Neural cell (in vitro differentiated cells): ENCODE data around the gene FFAR4.

Experiments used
- EZH2 ChIP-seq: fragments of 200-600, 300-800 bp; shearing (Covaris generic), sonication (generic); IDR thresholded peaks from 2 replicates; pipeline ENCODE4 v1.6.1; 2014; ENCODE audit warnings: antibody characterized with exemption, low read length, borderline replicate concordance, mild to moderate bottlenecking; ENCODE audit not compliant: insufficient read depth, poor library complexity, severe bottlenecking
- POLR2AphosphoS5 ChIP-seq: IDR thresholded peaks from 2 replicates; pipeline ENCODE4 v1.6.1; 2012
- RAD21 ChIP-seq: fragments of 450-650 bp; conservative IDR thresholded peaks from 2 replicates; pipeline ENCODE4 v1.6.1; 2014; ENCODE audit warnings: antibody characterized with exemption, mild to moderate bottlenecking, moderate library complexity
- SMC3 ChIP-seq: fragments of 450-650 bp; conservative IDR thresholded peaks from 2 replicates; pipeline ENCODE4 v1.6.1; 2014; ENCODE audit warnings: antibody characterized with exemption, mild to moderate bottlenecking, moderate library complexity; ENCODE audit not compliant: poor library complexity
- TAF1 ChIP-seq: IDR thresholded peaks from 2 replicates; pipeline ENCODE4 v1.6.1; 2012; ENCODE audit warnings: low read depth
- TF ChIP-seq, protein P1 (sequence below): fragments of 450-650 bp; IDR thresholded peaks from 2 replicates; pipeline ENCODE4 v1.5.1; 2014; ENCODE audit warnings: antibody characterized with exemption, mild to moderate bottlenecking, moderate library complexity; ENCODE audit not compliant: poor library complexity, severe bottlenecking
- TF ChIP-seq, protein P2 (sequence below): IDR thresholded peaks from 2 replicates; pipeline ENCODE4 v1.6.1; 2012; ENCODE audit warnings: borderline replicate concordance

DNA sequence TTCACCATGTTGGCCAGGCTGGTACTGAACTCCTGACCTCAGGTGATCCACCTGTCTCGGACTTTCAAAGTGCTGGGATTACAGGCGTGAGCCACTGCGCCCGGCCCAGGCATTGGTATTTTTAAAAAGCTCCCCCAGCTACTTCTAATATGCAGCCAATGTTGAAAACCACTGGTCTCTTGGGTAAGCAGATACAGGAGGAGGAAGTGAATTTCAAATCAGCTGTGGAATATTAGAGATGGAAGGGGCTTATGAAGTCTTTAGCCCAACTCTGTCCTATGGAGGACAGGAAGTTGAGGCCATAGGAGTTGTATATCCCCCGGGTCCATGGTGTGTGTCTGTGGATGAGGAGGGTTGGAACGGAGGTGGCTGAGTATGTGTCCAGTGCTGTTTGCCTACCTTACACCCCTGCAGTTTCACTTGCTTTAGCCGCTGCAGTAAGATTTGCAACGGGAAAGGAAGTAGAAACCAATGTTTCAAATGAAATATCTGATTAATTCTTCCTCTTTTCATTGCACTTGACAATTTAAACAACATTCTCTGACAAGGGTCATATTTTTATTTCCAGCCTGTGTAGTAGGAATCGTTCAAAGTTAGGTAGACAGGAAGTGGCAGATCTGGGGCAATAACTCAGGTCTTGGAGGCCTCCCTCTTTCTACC is 49.2 kb downstream of the FFAR4 start:
- no peak for TF ChIP-seq POLR2AphosphoS5
- TF ChIP-seq, protein P1, sequence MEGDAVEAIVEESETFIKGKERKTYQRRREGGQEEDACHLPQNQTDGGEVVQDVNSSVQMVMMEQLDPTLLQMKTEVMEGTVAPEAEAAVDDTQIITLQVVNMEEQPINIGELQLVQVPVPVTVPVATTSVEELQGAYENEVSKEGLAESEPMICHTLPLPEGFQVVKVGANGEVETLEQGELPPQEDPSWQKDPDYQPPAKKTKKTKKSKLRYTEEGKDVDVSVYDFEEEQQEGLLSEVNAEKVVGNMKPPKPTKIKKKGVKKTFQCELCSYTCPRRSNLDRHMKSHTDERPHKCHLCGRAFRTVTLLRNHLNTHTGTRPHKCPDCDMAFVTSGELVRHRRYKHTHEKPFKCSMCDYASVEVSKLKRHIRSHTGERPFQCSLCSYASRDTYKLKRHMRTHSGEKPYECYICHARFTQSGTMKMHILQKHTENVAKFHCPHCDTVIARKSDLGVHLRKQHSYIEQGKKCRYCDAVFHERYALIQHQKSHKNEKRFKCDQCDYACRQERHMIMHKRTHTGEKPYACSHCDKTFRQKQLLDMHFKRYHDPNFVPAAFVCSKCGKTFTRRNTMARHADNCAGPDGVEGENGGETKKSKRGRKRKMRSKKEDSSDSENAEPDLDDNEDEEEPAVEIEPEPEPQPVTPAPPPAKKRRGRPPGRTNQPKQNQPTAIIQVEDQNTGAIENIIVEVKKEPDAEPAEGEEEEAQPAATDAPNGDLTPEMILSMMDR: no peak
- no peak for TF ChIP-seq SMC3
- TF ChIP-seq EZH2: no peak
- TF ChIP-seq, protein P2, sequence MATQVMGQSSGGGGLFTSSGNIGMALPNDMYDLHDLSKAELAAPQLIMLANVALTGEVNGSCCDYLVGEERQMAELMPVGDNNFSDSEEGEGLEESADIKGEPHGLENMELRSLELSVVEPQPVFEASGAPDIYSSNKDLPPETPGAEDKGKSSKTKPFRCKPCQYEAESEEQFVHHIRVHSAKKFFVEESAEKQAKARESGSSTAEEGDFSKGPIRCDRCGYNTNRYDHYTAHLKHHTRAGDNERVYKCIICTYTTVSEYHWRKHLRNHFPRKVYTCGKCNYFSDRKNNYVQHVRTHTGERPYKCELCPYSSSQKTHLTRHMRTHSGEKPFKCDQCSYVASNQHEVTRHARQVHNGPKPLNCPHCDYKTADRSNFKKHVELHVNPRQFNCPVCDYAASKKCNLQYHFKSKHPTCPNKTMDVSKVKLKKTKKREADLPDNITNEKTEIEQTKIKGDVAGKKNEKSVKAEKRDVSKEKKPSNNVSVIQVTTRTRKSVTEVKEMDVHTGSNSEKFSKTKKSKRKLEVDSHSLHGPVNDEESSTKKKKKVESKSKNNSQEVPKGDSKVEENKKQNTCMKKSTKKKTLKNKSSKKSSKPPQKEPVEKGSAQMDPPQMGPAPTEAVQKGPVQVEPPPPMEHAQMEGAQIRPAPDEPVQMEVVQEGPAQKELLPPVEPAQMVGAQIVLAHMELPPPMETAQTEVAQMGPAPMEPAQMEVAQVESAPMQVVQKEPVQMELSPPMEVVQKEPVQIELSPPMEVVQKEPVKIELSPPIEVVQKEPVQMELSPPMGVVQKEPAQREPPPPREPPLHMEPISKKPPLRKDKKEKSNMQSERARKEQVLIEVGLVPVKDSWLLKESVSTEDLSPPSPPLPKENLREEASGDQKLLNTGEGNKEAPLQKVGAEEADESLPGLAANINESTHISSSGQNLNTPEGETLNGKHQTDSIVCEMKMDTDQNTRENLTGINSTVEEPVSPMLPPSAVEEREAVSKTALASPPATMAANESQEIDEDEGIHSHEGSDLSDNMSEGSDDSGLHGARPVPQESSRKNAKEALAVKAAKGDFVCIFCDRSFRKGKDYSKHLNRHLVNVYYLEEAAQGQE: no peak
- TF ChIP-seq RAD21: no peak
- TF ChIP-seq TAF1: no peak
